SH-SY5Y (cell line): ENCODE data around the gene LBHD2.

Source experiments
- GATA2 ChIP-seq: IDR thresholded peaks from 2 replicates; pipeline ENCODE4 v1.6.1; 2011; ENCODE audit warnings: mild to moderate bottlenecking, low read depth, low read length
- GATA3 ChIP-seq: IDR thresholded peaks from 2 replicates; pipeline ENCODE4 v1.6.1; 2011; ENCODE audit warnings: low read depth, mild to moderate bottlenecking, low read length, moderate library complexity

The LBHD2 gene

DNA sequence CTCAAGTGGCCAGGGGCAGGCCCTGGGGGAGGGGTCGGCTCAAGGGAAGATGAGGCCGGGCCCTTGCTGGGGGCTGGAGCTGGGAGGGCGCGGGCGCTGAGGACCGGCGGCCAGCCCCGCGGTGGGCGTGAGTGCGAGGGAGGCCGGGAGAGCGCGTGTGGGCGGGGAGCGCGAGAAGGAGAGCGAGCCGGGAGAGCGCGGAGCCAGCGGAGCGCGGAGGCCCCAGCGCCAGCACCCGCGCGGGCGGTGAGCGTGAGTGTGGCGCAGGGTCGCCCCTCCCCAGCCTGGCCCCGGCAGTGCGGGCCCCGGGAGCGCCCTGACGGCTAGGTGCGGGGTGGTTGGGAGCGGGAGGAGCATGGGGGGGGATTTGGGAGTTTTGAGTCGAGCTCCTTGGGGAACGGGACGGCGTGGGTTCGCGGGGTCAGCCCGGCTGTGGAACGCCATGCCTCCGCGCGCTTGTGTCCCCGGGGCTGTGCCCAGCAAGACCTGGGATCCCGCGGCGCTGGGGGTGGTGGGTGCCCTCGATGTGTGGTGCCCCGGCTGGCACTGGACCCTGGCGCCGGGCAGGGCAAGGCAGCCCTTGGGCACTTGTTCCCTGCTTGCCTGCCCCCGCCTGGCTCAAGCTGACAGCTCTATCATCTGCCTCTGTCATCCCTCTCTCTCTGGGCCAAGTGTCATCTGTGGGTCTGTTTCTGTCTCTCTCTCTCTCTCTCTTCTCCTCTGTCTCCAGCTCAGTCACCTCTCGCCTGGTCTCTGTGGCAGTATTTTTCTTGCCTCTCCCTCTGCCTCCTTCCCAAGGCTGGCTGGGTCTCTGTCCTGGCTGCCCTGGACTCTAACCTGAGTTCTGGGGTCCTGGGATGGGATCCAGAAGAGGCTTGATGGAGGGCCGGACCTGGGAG, at the start of gene LBHD2:
LBHD2 (plus strand) TSS at position 190 of the 899 bp plus-strand sequence. CDS start 1,803 bp downstream, outside the sequence.
- TF ChIP-seq GATA2 (no peak), GATA3 (no peak)

DNA sequence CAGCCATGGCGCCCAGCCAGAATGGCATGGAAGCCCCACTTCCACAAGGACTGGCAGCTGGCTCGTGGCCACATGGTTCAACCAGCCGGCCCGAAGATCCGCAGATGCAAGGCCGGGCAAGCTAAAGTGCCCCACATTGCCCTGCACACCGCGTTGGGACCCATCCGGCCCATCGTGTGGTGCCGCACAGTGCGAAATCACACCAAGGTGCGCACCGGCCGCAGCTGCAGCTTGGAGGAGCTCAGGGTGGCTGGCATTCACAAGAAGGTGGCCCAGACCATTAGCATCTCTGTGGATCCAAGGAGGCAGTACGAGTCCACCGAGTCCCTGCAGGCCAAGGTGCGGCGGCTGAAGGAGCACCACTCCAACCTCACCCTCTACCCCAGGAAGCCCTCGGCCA, 42.5 kb upstream of the LBHD2 start:
- TF ChIP-seq GATA2 = no peak
- TF ChIP-seq GATA3 = no peak

DNA sequence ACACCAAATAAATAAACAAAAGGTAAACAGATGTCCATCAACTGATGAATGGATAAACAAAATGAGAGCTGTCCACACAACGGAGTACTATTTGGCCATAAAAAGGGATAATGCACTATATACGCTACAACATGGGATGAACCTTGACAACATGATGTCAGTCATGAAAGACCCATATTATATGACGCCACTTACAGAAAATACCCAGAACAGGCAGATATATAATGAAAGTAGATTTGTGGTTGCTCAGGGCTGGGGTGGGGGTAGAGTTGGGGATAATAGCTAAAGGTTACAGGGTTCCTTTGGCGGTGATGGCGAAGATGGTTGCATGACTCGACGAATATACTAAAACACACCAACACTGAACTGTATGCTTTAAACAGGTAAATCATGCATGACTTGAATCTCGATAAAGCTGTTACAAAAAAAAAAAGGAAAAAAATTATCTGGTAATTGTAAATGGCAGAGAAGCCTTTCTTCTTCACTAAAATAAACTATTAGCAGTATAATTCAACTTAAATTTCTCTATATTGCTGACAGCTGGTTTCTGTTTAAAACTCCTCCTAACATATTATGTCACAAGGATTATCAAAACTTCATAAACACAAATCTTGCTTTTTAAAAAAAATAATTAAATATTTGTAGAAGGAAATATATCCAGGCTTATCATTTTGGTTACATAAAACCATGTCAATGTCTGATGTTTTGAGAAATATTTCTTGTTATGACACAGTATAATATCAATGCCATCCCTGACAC, 40.6 kb upstream of the LBHD2 start:
- TF ChIP-seq GATA2 (no peak), GATA3 (no peak)

DNA sequence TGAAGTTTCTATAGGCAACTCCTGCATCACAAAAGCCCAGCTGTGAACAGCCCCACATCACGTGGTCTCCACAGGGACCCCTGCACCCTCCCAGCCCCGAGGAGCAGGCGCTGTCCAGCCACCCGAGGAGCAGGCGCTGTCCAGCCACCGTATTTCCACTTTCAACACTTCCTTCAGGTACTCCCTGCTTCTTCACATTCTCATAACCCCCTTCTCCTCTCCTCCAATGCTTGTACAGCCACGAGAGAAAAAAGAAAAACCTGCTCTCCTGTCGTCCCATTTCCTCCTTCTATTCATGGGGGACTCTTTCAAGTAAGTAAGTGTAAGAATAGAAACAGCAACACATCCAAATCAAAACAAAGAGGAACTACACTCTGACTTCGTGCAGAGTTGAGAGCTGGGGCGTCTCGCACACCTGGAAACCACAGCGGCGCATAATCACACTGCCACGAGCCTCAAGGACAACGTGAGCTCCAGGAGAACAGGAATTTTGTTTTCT, 38.6 kb upstream of the LBHD2 start:
- TF ChIP-seq GATA2 (no peak), GATA3 (no peak)

DNA sequence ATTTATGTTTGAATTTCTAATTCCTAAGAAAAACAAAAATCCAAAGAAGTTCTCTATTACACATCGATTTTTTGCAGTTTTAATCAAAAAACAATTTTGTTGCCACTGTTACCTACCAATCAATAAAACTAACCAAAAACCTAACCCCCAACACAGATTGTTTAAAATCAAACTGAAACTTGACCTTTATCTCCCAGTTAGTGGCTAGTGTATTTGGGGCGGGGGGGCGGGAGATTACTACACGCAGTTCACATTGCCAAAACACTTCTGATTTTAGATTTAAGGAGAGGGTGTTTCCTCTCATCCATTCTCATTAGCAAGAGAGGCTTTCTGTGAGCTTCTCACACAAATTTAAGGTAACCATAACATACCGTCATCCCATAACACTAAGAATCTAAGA, 33.1 kb upstream of the LBHD2 start:
- TF ChIP-seq GATA2 = no peak
- no peak for TF ChIP-seq GATA3

DNA sequence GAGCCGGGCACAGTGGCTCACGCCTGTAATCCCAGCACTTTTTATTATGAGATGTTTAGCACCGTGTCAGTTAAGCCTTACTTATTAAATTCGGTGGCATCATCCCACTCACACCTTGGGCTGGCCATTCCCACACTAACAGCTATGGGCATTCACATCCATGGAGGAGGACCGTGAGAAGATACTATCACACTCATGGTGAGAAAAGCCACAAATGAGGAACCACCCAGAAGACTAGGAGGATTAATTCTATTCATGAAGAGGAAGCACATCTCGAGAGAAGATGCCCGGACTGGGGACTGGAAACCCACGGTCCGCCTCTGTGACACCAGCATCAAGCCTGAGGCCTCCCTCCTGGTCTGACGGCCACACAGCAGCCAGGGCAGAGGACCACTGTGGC, 31.6 kb upstream of the LBHD2 start:
- TF ChIP-seq GATA2 = no peak
- TF ChIP-seq GATA3 = no peak

DNA sequence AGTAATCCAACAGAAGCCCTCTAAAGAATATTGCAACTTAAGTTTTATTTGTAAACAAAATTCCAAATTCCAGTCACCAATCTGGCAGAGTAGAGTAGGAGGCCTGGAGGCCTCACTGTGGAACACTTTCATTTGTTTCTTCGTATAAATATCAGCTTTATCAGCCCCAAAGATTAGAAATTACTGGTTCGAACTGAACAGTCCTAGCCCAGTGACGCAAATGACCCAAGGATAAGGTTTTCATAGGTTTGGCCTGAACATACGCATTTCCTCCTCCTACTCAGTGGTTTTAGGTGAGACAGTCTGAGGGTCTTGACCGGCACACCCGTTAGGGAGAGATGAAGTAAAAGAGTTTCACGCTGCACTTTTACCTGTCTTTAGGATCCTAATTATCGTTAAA, 28.3 kb upstream of the LBHD2 start:
- no peak for TF ChIP-seq GATA2
- TF ChIP-seq GATA3 = no peak

DNA sequence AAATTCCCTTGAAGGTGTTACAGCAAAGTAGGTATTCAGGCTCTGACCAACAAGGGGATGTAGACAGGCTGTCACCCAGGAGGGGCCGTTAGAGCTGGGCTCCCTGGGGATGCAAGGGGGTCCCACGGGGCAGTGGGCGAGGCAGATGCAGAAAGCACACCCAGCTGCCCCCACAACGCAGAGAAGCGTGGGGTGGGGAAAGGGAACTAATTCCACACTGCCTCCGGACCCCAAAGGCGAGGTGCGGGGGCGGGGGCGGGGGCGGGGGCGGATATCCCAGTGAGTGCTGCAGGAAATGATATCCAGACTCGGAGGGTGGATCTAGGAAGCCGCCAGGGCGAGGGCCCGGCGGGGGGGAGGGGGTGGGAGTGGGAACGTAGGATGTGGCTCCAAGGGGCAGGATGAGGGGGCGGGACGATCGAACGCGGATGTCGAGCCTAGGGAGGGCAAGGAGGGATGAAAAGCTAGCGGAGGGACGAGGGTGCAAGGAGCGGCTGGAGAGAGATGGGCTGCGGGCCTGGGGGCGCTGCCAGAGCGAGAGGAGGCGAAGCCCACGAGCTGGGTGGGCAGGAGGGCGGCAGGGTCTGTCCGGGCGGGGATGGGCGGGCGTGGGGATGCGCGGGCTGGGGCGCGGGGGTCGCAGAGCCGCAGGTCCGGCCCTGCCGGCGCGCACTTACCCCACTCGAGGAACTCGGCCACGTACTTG, 27.5 kb upstream of the LBHD2 start:
- TF ChIP-seq GATA3 = no peak
- no peak for TF ChIP-seq GATA2

DNA sequence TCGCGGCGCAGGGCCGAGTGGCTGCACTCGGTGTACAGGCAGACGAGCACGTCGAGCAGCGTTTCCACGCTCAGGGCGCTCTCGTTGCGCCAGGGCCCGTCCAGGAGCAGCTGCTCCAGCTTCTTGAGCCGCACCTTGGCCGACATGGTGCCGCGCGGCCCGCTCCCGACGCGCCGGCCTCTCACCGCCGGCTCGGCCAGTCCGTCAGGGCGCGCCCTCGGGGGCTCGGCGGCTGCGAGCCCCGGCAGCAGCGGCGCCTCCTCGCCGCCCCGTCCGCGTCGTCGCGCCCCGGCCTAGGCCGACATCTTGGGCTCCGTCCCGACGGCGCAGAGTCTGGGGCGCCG, 27.0 kb upstream of the LBHD2 start:
- TF ChIP-seq GATA2 (no peak), GATA3 (no peak)

DNA sequence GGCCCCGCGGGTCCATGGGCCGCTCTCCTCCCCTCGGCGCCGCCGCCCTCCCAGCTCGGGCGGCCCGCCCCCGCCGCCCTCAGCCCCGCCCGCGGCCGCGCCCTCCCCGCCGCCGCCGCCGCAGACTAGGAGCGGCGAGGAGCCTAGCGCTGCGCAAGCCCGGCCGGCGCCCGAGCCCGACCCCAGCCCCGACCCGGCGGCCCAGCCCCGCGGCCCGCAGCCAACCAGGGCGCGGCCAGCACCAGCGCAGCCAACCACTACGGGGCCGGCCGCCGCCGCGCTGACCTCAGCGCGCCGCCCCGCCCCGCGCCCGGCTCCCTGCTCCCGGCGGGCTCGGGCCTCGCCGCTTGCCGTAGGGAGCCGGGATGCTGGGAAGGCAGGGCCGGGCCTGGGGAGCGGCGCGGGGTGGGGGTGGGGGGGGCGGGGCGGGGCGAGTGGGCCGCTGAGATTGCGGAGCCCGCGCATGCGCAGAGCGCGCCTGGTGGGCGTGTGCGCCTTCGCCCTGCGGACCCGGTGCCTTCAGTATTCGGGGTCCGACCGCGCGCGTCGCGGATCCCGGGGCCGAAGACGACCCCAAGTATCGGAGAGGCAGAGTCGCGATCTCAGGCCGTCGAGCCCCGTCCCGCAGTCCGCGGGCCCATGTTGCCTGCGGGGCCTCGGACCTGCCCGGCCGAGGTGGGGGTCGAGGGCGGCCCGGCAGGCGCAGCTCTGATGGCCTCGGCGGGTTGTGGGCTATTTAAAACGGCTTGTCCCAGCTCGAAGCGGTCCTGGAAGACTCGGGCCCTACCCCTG, 26.4 kb upstream of the LBHD2 start, which contains the start of gene CDC42BPB:
CDC42BPB (minus strand) TSS at position 178 of the 792 bp plus-strand sequence. CDS start 376 bp downstream, outside the sequence.
- TF ChIP-seq GATA3 (no peak), GATA2 (no peak)

DNA sequence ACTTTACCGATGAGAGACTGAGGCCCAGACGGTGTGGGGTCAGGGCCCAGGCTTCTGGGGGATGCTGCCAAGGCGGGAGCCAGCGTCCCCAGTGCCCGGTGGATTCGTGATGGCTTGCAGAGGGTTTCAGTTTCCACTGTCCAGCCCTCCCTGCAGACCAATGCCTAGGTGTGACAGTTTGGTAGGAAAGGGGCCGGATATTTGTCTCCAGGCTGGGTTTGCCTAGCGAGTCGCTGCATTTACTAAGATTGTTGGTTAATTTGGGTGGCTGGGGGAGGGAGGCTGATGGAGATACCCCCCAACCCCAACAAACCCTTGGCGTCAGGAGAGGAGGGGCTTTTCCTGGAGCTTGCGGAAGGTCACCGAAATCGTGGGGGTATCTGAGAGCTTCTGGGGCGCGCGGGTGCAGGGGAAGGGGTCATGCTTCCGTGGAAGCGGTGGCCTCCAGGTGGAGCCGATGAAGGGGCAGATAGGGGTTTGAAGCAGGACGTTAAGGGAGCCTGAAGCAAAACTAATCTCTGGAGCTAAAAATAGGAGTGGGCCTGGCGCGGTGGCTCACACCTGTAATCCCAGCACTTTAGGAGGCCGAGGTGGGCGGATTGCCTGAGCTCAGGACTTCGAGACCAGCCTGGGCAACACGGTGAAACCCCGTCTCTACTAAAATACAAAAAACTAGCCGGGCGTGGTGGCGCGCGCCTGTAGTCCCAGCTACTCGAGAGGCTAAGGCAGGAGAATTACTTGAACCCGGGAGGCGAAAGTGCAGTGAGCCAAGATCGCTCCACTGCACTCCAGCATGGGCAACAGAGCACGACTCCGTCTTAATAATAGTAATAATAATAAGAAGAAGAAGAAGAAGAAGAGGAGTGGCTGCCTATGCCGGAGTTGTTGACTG, 25.6 kb upstream of the LBHD2 start:
- TF ChIP-seq GATA3 (no peak), GATA2 (no peak)

DNA sequence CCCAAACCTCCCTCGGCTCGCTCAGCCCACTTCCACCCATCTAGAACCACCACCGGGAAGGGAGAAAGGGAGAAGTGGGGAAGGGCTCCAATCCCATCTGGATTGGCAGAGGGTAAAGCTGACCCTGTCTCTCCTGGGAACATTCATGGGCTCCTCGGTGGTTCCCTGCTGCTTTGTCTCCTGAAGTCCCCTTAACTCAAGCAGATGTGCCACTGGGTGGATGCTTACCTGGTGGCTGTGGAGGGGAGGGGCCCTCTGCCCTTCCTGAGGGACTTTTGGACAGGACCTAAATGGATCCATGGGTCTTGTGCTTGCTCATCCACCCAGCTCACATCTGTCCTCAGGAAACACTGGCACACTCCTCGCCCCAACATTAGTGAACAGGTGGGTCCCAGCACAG, 24.5 kb upstream of the LBHD2 start:
- no peak for TF ChIP-seq GATA2
- no peak for TF ChIP-seq GATA3
